Gastrocnemius medialis (tissue), 4 donors: Measurements from ENCODE around the gene ASTN2.

Experiments
- POLR2A ChIP-seq, 2 donors: fragments of 450-650 bp; IDR thresholded peaks; one replicate each; pipeline ENCODE4 v1.6.1; 2017; ENCODE audit warnings: antibody characterized with exemption in 2 of 2, mild to moderate bottlenecking in 2 of 2, moderate library complexity in 2 of 2
- TF ChIP-seq, protein P1 (sequence below), 5 experiments: fragments of 450-650 bp in 3 of 5; fragments of 200-600 bp in 2 of 5; sonication (generic) in 2 of 5; IDR thresholded peaks in 4 of 5; conservative IDR thresholded peaks in 1 of 5; 1 replicate in 4 of 5; 2 replicates in 1 of 5; pipeline ENCODE4 v1.5.1; 2016 to 2019; ENCODE audit warnings: antibody characterized with exemption in 5 of 5, mild to moderate bottlenecking in 3 of 5, moderate library complexity in 3 of 5

DNA sequence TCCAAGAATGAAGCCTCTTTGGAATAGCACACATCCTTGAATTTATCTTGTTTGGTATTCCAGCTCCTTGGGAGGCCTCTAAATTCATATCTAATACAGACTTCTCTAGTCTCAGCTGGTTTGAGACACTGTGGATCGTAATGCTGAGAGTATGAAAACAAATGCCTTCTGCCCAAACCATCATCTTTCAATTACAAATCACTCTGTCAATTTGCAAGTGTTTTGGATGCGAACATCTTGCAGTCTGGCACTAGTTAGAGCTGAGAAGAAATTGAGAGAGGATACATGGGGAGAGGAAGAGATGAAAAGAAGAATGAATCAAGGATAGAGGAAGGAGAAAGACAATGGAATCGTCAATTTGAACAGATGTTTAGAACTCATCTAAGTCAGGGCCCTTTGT, 342.6 kb downstream of the ASTN2 start:
- TF ChIP-seq, protein P1, sequence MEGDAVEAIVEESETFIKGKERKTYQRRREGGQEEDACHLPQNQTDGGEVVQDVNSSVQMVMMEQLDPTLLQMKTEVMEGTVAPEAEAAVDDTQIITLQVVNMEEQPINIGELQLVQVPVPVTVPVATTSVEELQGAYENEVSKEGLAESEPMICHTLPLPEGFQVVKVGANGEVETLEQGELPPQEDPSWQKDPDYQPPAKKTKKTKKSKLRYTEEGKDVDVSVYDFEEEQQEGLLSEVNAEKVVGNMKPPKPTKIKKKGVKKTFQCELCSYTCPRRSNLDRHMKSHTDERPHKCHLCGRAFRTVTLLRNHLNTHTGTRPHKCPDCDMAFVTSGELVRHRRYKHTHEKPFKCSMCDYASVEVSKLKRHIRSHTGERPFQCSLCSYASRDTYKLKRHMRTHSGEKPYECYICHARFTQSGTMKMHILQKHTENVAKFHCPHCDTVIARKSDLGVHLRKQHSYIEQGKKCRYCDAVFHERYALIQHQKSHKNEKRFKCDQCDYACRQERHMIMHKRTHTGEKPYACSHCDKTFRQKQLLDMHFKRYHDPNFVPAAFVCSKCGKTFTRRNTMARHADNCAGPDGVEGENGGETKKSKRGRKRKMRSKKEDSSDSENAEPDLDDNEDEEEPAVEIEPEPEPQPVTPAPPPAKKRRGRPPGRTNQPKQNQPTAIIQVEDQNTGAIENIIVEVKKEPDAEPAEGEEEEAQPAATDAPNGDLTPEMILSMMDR (IDR thresholded peaks at IDR 0.05 in 4 of 5, conservative IDR thresholded peaks at IDR 0.05 in 1 of 5) = no peak
- no peak for TF ChIP-seq POLR2A (IDR thresholded peaks at IDR 0.05)
